ENCODE measurements around the gene NBL1.

Gene NBL1

GRCh38 chr1:19689085-19689757 lies 45.1 kb downstream of the NBL1 start:
- Mint-ChIP-seq H3K4me3 (peak overlapping the region; percentile 51 to 55), H3K27ac (peak overlapping the region; percentile 85 to 94), H3K9me3 (no peaks in the 10 kb centered on the region), H3K27me3 (no peaks in the 10 kb centered on the region), H3K4me1 (ENCODE audit: low read depth in 2 of 2) (peaks cover 28 to 29% of the 10 kb centered on the region in 2 donors), H3K36me3 (ENCODE audit: insufficient read depth) (peaks cover 20% of the 10 kb centered on the region)
- no peak for DNase-seq
- ATAC-seq (replicated peaks), result no peak

DNA sequence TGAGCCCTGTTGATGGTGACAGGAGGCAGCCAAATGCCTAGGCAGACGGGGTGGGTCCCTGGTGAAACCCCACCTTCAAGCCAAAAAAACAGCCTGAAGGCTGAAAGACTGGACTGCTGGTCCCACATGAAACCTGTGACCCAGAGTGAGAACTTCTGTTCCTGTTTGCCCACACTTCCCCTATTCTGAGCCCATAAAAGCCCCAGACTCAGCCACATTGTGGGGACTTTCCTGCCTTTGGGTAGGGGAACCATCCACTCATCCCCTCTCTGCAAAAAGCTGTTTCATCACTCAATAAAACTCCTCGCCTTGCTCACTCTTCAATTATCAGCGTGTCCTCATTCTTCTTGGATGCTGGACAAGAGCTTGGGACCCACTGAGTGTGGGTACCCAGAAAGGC lies 45.7 kb downstream of the NBL1 start:
- Mint-ChIP-seq H3K36me3 (ENCODE audit: insufficient read depth) (peaks cover 22% of the 10 kb centered on the region), H3K27me3 (no peaks in the 10 kb centered on the region), H3K27ac (peak overlapping the region in 1 of 2 donors; percentile 32), H3K9me3 (no peaks in the 10 kb centered on the region), H3K4me1 (ENCODE audit: low read depth in 2 of 2) (peaks cover 28 to 29% of the 10 kb centered on the region in 2 donors), H3K4me3 (peak overlapping the region; percentile 11 to 21)
- DNase-seq (no peak), ATAC-seq (replicated peaks) (no peak)

DNA sequence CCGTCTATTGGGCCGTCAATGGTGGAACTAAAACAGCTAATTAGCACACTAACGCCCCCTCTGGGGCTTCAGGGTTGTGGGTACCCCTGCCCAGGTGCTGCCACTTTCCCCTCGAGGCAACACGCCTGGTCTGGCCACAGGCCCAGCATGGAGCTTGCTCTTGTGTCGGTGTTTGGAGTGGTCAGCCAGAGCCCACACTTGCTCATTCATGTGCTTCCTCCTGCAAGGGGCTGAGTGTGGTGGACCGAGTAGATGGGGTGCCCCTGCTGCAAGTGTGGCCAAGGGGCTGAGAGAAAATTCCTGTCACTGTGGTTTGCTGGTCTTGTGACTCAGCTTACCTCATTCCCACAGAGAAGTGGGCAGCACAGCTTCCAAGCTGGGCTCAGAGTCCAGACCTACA lies 46.2 kb downstream of the NBL1 start:
- Mint-ChIP-seq H3K4me1 (ENCODE audit: low read depth in 2 of 2) (peaks cover 28 to 29% of the 10 kb centered on the region in 2 donors), H3K4me3 (peak overlapping the region; percentile 23 to 43), H3K36me3 (ENCODE audit: insufficient read depth) (peaks cover 22% of the 10 kb centered on the region), H3K27ac (peak overlapping the region in 1 of 2 donors; percentile 32), H3K9me3 (no peaks in the 10 kb centered on the region), H3K27me3 (no peaks in the 10 kb centered on the region)
- ATAC-seq (replicated peaks) (no peak), DNase-seq (no peak)

- Mint-ChIP-seq H3K27ac (no peak overlapping the region), H3K36me3 (ENCODE audit: insufficient read depth) (peaks cover 25% of the 10 kb centered on the region), H3K4me3 (no peak overlapping the region), H3K9me3 (no peaks in the 10 kb centered on the region), H3K4me1 (ENCODE audit: low read depth in 2 of 2) (peaks cover 9 to 10% of the 10 kb centered on the region in 2 donors), H3K27me3 (no peaks in the 10 kb centered on the region)
- DNase-seq, result no peak
- ATAC-seq (replicated peaks), result no peak
Measured at GRCh38 chr1:19694298-19694697, 50.2 kb downstream of the NBL1 start.

DNA sequence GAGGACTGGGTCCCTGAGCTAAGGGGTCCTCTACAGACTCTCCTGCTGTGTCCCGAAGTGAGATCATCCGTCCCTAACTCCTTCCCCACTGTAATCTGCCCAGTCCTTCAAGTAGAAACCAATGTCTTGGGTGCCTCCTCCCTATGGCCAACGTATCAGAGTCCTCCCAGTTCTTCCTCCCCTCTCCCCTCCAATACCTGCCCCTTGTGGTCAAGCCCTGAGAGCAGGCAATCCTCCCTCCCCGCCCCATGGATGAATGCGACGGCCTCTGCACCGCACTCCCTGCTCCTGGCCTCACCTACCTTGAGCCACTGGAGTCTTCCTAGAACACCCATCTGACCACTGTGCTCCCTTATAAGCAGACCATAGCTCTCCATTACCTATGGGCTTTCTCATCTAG lies 51.7 kb downstream of the NBL1 start:
- Mint-ChIP-seq H3K27ac (peak overlapping the region in 1 of 2 donors; percentile 17), H3K4me3 (no peak overlapping the region), H3K27me3 (no peaks in the 10 kb centered on the region), H3K36me3 (ENCODE audit: insufficient read depth) (peaks cover 24% of the 10 kb centered on the region), H3K4me1 (ENCODE audit: low read depth in 2 of 2) (no peaks in the 10 kb centered on the region), H3K9me3 (no peaks in the 10 kb centered on the region)
- ATAC-seq (replicated peaks) (no peak), DNase-seq (no peak)

DNA sequence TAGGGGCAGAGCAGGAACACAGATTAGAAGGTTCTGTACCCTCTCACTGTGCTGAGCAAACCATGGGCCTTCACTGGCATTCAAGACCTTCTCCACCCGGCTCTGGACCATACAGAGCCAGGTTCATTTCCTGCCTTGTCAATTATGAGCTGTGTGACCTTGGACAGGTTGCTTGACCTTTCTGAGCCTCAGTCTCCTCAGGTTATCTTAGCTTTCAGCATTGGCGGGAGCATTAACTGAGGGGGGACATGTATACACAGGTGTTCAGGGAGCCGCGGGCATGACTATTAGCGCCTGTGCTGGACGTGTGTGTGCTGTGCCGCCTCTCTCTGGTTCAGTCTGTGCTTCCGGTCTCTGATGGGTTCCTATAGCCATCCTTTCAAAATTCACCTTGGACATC lies 52.7 kb downstream of the NBL1 start:
- no peaks in the 10 kb centered on the region for H3K9me3 Mint-ChIP-seq
- H3K36me3 Mint-ChIP-seq (ENCODE audit: insufficient read depth), result peaks cover 24% of the 10 kb centered on the region
- no peak overlapping the region for H3K4me3 Mint-ChIP-seq
- H3K4me1 Mint-ChIP-seq (ENCODE audit: low read depth in 2 of 2), result no peaks in the 10 kb centered on the region
- H3K27me3 Mint-ChIP-seq, result no peaks in the 10 kb centered on the region
- DNase-seq, result no peak
- no peak overlapping the region for H3K27ac Mint-ChIP-seq
- ATAC-seq (replicated peaks), result no peak

DNA sequence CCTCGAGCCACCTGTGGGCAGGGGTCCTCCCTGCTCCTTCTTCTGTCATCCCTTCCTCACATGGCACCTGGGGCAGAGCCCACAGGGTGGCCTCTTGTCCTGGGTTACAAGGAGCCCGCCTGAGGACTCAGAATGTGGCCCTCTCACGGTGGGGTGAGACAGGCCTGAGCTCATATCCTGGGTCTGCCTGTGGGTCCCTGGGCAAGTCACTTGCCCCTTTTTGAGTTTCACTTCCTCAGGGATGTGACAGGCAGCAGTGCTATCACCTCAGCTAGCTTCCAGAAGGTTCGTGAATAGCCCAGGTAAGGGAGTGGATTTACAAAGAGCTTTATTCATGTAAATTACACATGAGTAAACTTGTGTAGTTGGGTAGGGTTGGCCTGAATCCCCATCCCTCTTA lies 54.1 kb downstream of the NBL1 start:
- DNase-seq (no peak), ATAC-seq (replicated peaks) (no peak)
- Mint-ChIP-seq H3K27me3 (no peaks in the 10 kb centered on the region), H3K27ac (peak overlapping the region in 1 of 2 donors; percentile 16), H3K36me3 (ENCODE audit: insufficient read depth) (peaks cover 22% of the 10 kb centered on the region), H3K9me3 (no peaks in the 10 kb centered on the region), H3K4me1 (ENCODE audit: low read depth in 2 of 2) (no peaks in the 10 kb centered on the region), H3K4me3 (no peak overlapping the region)

DNA sequence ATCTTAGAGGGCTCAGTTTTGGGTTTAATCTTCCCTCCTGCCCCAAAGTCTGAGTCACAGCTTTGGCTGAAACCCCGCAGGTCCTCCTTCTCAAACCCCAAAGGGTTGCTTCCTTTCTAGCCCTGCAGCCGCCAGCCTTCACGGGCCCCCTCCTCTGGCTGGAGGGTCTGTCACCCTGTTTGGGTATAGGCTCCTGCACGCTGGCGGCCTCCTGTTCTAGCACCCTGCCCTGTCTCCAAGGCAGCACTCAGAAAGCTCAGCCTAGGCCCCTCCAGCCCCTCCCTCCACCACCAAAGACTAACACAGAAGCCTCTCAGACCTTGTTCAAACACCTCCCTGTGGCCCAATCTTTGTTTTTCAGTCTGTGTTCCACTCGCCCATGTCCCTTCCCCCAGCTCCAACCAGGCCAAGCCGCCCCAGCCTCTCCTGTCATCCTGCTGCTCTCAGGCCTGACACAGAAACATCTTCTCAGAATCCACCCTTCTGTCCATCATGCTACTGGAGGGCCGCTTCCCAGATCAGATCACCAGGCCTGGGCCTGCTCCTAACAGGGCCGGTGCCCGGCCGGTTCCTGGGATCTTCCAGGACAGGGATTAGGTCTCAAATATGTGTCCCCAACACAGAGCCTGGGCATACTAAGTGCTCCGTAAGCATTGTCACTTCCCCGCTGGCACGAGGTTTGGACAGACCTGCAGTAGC lies 56.1 kb downstream of the NBL1 start:
- Mint-ChIP-seq H3K27me3 (no peaks in the 10 kb centered on the region), H3K27ac (no peak overlapping the region), H3K4me1 (ENCODE audit: low read depth in 2 of 2) (peaks cover 0 to 3% of the 10 kb centered on the region in 2 donors), H3K36me3 (ENCODE audit: insufficient read depth) (peaks cover 18% of the 10 kb centered on the region), H3K4me3 (no peak overlapping the region), H3K9me3 (no peaks in the 10 kb centered on the region)
- ATAC-seq (replicated peaks) (no peak), DNase-seq (no peak)

DNA sequence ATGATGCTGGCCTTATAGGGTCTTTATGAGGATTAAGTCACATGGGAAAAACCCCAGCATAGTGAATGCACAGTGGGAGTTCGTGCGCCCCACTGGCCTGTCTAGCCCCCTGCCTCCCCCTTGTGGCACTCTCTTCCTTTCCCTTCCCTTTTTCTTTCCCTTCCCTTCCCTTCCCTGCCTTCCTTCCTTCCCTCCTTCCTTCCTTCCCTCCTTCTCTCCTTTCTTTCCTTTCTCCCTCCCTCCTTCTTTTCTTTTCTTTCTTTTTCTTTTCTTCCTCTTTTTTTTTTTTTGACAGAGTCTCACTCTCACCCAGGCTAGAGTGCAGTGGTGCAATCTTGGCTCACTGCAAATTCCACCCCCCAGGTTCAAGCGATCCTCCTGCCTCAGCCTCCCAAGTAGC lies 59.2 kb downstream of the NBL1 start:
- no peak for ATAC-seq (replicated peaks)
- Mint-ChIP-seq H3K36me3 (ENCODE audit: insufficient read depth) (peaks cover 2% of the 10 kb centered on the region), H3K9me3 (no peaks in the 10 kb centered on the region), H3K4me3 (no peak overlapping the region), H3K27me3 (no peaks in the 10 kb centered on the region), H3K4me1 (ENCODE audit: low read depth in 2 of 2) (peaks cover 0 to 3% of the 10 kb centered on the region in 2 donors), H3K27ac (no peak overlapping the region)
- DNase-seq, result no peak

- no peaks in the 10 kb centered on the region for H3K9me3 Mint-ChIP-seq
- H3K36me3 Mint-ChIP-seq (ENCODE audit: insufficient read depth), result peaks cover 2% of the 10 kb centered on the region
- peaks cover 0 to 3% of the 10 kb centered on the region in 2 donors for H3K4me1 Mint-ChIP-seq (ENCODE audit: low read depth in 2 of 2)
- H3K4me3 Mint-ChIP-seq, result no peak overlapping the region
- ATAC-seq (replicated peaks) (peak; percentile 69), DNase-seq (peak; percentile 31 to 60 (median 47))
- no peaks in the 10 kb centered on the region for H3K27me3 Mint-ChIP-seq
- no peak overlapping the region for H3K27ac Mint-ChIP-seq
Measured at GRCh38 chr1:19704247-19705113, 60.4 kb downstream of the NBL1 start.

GRCh38 chr1:19705464-19705863 lies 61.4 kb downstream of the NBL1 start:
- Mint-ChIP-seq H3K4me1 (ENCODE audit: low read depth in 2 of 2) (peaks cover 0 to 3% of the 10 kb centered on the region in 2 donors), H3K36me3 (ENCODE audit: insufficient read depth) (peaks cover 6% of the 10 kb centered on the region), H3K27me3 (no peaks in the 10 kb centered on the region)

GRCh38 chr1:19706136-19706535 lies 62.0 kb downstream of the NBL1 start:
- no peaks in the 10 kb centered on the region for H3K9me3 Mint-ChIP-seq
- H3K4me3 Mint-ChIP-seq, result no peak overlapping the region
- H3K36me3 Mint-ChIP-seq (ENCODE audit: insufficient read depth), result peaks cover 4% of the 10 kb centered on the region
- DNase-seq (no peak), ATAC-seq (replicated peaks) (no peak)
- H3K27me3 Mint-ChIP-seq, result no peaks in the 10 kb centered on the region
- H3K4me1 Mint-ChIP-seq (ENCODE audit: low read depth in 2 of 2), result peaks cover 3 to 5% of the 10 kb centered on the region in 2 donors
- H3K27ac Mint-ChIP-seq, result no peak overlapping the region

More at GRCh38 chr1:19705464-19705863, 61.4 kb downstream of the NBL1 start:
- ATAC-seq (replicated peaks), result no peak
- Mint-ChIP-seq H3K27ac (no peak overlapping the region), H3K9me3 (no peaks in the 10 kb centered on the region), H3K4me3 (no peak overlapping the region)
- DNase-seq, result no peak
